Colon (tissue), 2 donors: ENCODE results near the gene TSHZ3.

Experiments
- FAIRE-seq: peaks from 2 replicates; lab custom pipeline; 2012; peaks lifted over from hg19 to GRCh38; lab: Jason Lieb, UNC
- donor health status: control.
- donor health status: control.

Gene TSHZ3

DNA sequence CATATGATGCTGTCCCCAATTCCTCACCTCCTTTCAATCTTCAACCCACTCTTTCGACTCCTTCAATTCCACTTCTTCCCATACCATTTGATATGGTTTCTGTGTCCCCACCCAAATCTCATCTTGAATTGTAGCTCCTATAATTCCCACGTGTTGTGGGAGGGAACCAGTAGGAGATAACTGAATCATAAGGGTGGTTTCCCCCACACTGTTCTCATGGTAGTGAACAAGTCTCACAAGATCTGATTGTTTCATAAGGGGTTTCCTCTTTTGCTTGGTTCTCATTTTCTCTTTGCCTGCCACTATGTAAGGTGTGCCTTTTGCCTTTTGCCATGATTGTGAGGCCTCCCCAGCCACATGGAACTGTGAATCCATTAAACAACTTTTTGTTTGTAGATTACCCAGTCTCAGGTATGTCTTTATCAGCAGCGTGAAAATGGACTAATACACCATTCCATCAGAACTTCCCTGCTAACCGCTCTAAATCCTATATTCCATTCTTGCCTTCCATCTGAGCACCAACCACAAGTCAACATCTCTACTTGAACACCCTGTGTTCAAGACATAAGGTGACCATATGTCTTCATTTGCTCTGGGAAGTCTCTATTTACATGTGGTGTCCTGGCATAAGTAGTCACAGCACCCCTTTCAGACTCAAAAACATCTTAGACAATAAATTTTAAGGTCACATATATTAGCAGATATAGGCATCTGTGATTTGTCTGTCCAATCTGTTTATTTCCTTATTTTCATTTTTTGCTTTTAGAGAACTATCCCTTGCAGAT lies 122.9 kb downstream of the TSHZ3 start:
- FAIRE-seq, result no peak
